ENCODE measurements around the gene CD80.

DNA sequence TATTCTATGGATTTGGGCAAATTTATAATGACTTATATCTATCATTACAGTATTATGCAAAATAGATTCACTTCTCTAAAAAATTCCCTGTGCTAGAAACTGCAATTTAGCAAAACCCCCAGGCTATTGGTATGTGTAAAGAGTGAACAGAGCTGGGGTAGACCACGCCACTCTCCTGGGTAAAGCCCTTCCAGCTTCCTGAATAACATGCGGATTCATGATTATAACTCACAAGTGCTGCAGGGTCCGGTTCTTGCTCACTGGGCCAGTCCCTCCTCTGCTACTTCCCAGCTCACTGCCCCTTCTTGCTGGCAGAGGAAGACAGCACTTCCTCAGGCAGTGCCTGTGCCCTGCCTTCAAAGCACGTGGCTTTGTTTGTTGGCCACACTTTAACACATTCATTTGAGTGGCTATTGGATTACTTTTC lies 4.1 kb downstream of the CD80 start:
- TF ChIP-seq, protein P1, sequence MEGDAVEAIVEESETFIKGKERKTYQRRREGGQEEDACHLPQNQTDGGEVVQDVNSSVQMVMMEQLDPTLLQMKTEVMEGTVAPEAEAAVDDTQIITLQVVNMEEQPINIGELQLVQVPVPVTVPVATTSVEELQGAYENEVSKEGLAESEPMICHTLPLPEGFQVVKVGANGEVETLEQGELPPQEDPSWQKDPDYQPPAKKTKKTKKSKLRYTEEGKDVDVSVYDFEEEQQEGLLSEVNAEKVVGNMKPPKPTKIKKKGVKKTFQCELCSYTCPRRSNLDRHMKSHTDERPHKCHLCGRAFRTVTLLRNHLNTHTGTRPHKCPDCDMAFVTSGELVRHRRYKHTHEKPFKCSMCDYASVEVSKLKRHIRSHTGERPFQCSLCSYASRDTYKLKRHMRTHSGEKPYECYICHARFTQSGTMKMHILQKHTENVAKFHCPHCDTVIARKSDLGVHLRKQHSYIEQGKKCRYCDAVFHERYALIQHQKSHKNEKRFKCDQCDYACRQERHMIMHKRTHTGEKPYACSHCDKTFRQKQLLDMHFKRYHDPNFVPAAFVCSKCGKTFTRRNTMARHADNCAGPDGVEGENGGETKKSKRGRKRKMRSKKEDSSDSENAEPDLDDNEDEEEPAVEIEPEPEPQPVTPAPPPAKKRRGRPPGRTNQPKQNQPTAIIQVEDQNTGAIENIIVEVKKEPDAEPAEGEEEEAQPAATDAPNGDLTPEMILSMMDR (IDR thresholded peaks at IDR 0.05; ENCODE audit: low read length): no peak
- TF ChIP-seq EZH2 (IDR thresholded peaks at IDR 0.05; ENCODE audit: borderline replicate concordance, low read length): no peak

Data from OCI-LY1 (cell line).